ENCODE data around the gene PCDH15.

DNA sequence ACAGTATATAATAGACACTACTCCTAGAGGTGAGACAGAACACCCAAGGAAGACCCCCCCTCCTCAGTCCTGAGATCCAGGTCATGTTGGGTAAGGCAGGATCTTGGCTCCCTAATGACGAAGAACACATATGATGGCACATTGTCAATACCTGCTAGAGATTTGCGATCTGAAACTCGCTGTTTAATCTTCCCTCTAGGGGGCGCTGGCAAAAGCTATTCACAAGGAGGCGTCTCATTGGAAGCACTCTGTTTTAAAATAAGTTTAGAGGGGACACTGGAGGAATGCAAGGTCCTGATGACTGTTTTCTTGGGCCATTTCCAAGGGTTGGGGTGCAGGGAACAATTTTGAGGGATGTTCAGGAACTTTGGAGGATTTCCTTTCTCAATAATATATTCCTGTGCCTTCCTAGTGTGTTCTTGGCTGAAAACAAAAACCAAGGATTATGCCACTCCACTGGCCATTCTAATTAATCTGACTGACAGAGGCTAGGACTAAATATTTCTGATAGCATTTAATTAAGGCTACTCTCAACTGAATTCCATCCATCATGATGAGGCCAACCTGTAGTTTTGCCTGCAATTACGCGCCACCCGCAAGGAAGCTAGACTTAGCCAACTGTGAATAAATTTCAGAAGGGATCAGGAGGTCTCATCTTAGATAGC is 1014.7 kb downstream of the PCDH15 start:
- TF ChIP-seq, protein P1, sequence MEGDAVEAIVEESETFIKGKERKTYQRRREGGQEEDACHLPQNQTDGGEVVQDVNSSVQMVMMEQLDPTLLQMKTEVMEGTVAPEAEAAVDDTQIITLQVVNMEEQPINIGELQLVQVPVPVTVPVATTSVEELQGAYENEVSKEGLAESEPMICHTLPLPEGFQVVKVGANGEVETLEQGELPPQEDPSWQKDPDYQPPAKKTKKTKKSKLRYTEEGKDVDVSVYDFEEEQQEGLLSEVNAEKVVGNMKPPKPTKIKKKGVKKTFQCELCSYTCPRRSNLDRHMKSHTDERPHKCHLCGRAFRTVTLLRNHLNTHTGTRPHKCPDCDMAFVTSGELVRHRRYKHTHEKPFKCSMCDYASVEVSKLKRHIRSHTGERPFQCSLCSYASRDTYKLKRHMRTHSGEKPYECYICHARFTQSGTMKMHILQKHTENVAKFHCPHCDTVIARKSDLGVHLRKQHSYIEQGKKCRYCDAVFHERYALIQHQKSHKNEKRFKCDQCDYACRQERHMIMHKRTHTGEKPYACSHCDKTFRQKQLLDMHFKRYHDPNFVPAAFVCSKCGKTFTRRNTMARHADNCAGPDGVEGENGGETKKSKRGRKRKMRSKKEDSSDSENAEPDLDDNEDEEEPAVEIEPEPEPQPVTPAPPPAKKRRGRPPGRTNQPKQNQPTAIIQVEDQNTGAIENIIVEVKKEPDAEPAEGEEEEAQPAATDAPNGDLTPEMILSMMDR (IDR thresholded peaks at IDR 0.05; ENCODE audit: insufficient read depth, low read depth, low read length), result no peak
- no peak for TF ChIP-seq EZH2 (IDR thresholded peaks at IDR 0.05; ENCODE audit: insufficient read depth, low read length)
